Umbilical cord (tissue), 2 donors: ENCODE results near the gene PADI3. TPM values are rescaled to one million over a fixed set of nuclear protein-coding genes. Genes with fewer than 3 reads are reported as not detected.
A peak's percentile ranks its signal among the peaks of the same experiment; 100 is the strongest.

Experiments used
- DNase-seq: peaks from one replicate; pipeline ENCODE4 v3.0.0-alpha.2; 2015; ENCODE audit warnings: low spot score
- total RNA-seq: library from RNA; depleted of rRNA; stranded (reverse); fragments of >200 nt; gene quantifications from one replicate; pipeline ENCODE4 v1.2.3, GENCODE V29; 2014; ENCODE audit warnings: low replicate concordance; ENCODE audit not compliant: insufficient read depth

PADI3 gene
- total RNA-seq, 1 donor from 2014 or later, result not detected

GRCh38 chr1:17215545-17215890 is 33.4 kb upstream of the PADI3 start:
- no peak for DNase-seq

- no peak for DNase-seq
Observed at GRCh38 chr1:17216078-17216477, 32.8 kb upstream of the PADI3 start.

GRCh38 chr1:17217607-17218006 is 31.3 kb upstream of the PADI3 start:
- DNase-seq, result no peak

- DNase-seq, result no peak
Observed at GRCh38 chr1:17218939-17219338, 30.0 kb upstream of the PADI3 start.

- DNase-seq, result no peak
Observed at GRCh38 chr1:17220287-17220686, 28.6 kb upstream of the PADI3 start.

- no peak for DNase-seq
Observed at GRCh38 chr1:17222557-17222956, 26.3 kb upstream of the PADI3 start.

- DNase-seq, result no peak
Observed at GRCh38 chr1:17224434-17224833, 24.5 kb upstream of the PADI3 start.

- DNase-seq, result no peak
Observed at GRCh38 chr1:17225140-17225539, 23.8 kb upstream of the PADI3 start.

- DNase-seq, result no peak
Observed at GRCh38 chr1:17227358-17227915, 21.5 kb upstream of the PADI3 start.

GRCh38 chr1:17228619-17229018 is 20.3 kb upstream of the PADI3 start:
- DNase-seq, result no peak

GRCh38 chr1:17229379-17229778 is 19.5 kb upstream of the PADI3 start:
- no peak for DNase-seq

- no peak for DNase-seq
Observed at GRCh38 chr1:17230106-17230505, 18.8 kb upstream of the PADI3 start.

- no peak for DNase-seq
Observed at GRCh38 chr1:17230671-17231310, 18.1 kb upstream of the PADI3 start.

GRCh38 chr1:17232759-17233661 is 15.9 kb upstream of the PADI3 start:
- DNase-seq, result peak; percentile 64

GRCh38 chr1:17233675-17234320 is 15.1 kb upstream of the PADI3 start:
- peak; percentile 51 for DNase-seq

- no peak for DNase-seq
Observed at GRCh38 chr1:17234405-17234804, 14.5 kb upstream of the PADI3 start.

GRCh38 chr1:17235135-17235885 is 13.6 kb upstream of the PADI3 start:
- no peak for DNase-seq

- DNase-seq, result peak; percentile 87
Observed at GRCh38 chr1:17236779-17237560, 11.9 kb upstream of the PADI3 start.

GRCh38 chr1:17237561-17237903 is 11.4 kb upstream of the PADI3 start:
- no peak for DNase-seq

- DNase-seq, result peak; percentile 84
Observed at GRCh38 chr1:17239420-17239819, 9.5 kb upstream of the PADI3 start.
